Activated CD8-positive, alpha-beta memory T cell treated with anti-CD3 and anti-CD28 coated beads, Interleukin-2, amount 50 U/mL, for 4 hours (primary cell): ENCODE measurements around the gene CELF5.

Experiments
- DNase-seq: peaks from one replicate; pipeline ENCODE4 v3.0.0-alpha.2; 2020

CELF5 gene

GRCh38 chr19:3224346-3225168, at the start of gene CELF5:
Gene CELF5 (plus strand): TSS chr19:3224661. CDS start chr19:3224740, 79 bp downstream.
- peak; percentile 68 for DNase-seq

- no peak for DNase-seq
Measured at GRCh38 chr19:3175781-3176714, 48.4 kb upstream of the CELF5 start.

GRCh38 chr19:3176715-3177501, 47.6 kb upstream of the CELF5 start:
- DNase-seq, result peak; percentile 79

- DNase-seq, result peak; percentile 67
Measured at GRCh38 chr19:3178377-3178972, 46.0 kb upstream of the CELF5 start, which contains the start of gene S1PR4. Gene S1PR4 (plus strand): TSS chr19:3178769. CDS start chr19:3178793, 24 bp downstream.

GRCh38 chr19:3178973-3179738, 45.3 kb upstream of the CELF5 start:
- DNase-seq, result peak; percentile 36

- no peak for DNase-seq
Measured at GRCh38 chr19:3179739-3180293, 44.6 kb upstream of the CELF5 start.

- DNase-seq, result no peak
Measured at GRCh38 chr19:3183721-3184641, 40.5 kb upstream of the CELF5 start.

GRCh38 chr19:3184847-3185460, 39.5 kb upstream of the CELF5 start:
- peak; percentile 69 for DNase-seq

GRCh38 chr19:3185461-3186159, 38.9 kb upstream of the CELF5 start, which contains the start of gene NCLN:
Gene NCLN (plus strand): TSS chr19:3185930. CDS start chr19:3186031, 101 bp downstream.
- peak; percentile 94 for DNase-seq

- DNase-seq, result no peak
Measured at GRCh38 chr19:3186160-3186688, 38.2 kb upstream of the CELF5 start.

- DNase-seq, result no peak
Measured at GRCh38 chr19:3186891-3187661, 37.4 kb upstream of the CELF5 start.

- no peak for DNase-seq
Measured at GRCh38 chr19:3187662-3188511, 36.6 kb upstream of the CELF5 start.

GRCh38 chr19:3188627-3189596, 35.5 kb upstream of the CELF5 start:
- DNase-seq, result no peak

- DNase-seq, result no peak
Measured at GRCh38 chr19:3189702-3190469, 34.6 kb upstream of the CELF5 start.

- DNase-seq, result no peak
Measured at GRCh38 chr19:3190470-3190770, 34.0 kb upstream of the CELF5 start.
